GM21390 (cell line): ENCODE results near the gene PNLIPRP1.

Source experiments
- ATAC-seq: cut with Tn5 transposase; IDR thresholded peaks from one replicate; pipeline ENCODE4 v1.9.1; 2021; ENCODE audit not compliant: unreplicated experiment

PNLIPRP1 gene

DNA sequence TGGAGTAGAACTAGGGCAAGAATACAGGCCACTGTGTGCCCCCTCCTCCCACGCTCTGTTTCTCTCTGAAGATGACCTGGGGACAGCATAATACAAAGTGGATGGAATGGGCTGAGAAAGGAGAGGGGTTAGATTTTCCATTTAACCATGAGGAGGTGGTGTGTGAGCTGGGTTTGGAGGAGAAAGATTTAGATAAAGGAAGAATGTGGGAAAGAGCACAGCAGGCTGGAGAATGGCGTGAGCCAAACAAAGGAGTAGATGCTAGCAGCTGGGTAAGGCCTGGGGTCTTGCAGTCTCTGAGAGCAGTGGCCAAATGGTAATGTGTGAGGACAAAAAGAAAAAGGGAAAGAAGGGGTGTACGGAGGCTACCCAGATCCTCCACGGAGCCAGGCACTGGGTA lies 38.6 kb downstream of the PNLIPRP1 start:
- ATAC-seq = no peak

DNA sequence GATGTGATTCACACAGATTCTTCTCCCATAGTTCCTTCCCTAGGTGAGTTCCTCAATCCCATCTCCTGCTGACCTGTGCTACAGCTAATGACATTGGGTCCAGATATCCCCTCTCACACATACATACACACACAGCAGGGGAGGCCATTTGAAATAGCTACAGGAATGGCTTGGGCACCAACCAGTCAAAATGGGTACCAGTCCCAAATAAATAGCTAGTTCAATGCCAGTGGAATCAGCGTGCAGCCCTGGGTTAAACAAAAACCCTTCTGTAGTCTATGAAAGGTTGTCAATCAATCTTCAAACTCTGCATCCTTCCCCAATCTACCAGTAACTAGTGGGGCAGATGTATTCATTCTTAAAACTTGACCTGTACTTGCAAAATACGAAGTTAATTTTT lies 39.3 kb downstream of the PNLIPRP1 start:
- ATAC-seq = no peak

- ATAC-seq = no peak
Measured at GRCh38 chr10:116631871-116632295, 41.1 kb downstream of the PNLIPRP1 start.

DNA sequence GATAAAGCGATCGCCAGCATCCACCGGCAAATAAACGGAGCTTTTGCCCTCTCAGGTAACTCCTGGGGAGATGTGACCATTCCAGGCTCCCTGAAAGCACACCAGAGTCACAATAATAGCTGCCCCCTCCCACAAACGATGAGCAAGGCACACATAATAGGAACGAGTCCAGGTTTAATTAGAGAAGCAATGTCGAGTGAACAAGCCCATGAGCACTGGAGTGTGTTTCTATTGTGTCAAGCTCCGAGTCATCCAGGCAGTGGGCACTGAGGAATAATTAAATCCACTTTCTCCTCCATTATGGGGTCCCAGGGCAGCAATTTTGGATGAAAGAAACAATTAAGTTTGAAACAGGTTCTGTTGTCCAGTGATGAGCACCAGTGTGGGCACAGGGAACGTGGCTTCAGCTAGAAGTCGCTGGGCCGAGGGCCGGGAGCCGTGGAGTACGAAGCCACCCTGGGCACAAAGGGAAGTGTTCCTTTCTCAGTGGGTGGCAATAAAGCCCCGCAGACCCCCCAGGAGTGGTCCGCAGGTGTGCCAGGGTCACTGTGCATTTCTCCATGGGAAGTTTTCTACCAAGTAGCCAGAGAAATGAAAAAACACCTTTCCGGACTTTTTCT lies 41.9 kb downstream of the PNLIPRP1 start:
- no peak for ATAC-seq

- ATAC-seq = no peak
Measured at GRCh38 chr10:116633216-116633600, 42.4 kb downstream of the PNLIPRP1 start.

DNA sequence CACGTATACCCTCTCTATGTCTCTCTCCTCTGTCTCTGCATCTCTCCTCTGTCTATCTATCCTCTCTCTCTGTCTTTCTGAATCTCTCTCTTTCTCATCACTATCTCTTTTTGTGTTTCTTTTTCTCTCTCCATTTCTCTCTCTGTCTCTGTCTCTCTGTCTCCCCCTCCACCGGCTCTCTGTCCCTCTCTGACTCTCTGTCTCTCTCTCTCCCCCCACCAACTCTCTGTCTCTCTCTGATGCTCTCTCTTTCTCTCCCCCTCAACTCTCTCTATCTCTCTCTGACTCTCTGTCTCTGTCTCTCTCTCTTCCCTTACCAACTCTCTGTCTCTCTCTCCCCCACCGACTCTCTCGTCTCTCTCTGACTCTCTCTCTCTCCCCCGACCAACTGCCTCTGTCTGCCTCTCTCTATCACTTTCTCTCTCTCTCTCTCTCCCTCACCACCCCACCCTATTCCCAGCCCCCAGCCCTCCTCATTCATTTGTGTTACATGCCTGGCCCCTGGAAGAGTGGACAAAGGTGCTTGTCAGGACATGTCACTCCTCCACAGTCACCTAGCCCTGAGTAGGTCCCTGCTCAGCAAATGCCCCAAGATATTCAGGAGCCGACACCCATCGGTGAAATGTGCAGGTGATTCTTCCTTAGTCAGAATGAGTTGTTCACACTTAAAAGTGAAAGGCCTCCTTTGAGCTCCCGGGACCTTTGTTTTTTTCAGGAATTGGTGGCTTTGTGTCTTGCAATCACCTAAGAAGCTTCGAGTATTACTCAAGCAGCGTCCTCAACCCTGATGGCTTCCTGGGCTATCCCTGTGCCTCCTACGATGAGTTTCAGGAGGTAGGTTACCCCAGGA lies 43.6 kb downstream of the PNLIPRP1 start:
- ATAC-seq = no peak

GRCh38 chr10:116636385-116636784 lies 45.6 kb downstream of the PNLIPRP1 start:
- no peak for ATAC-seq

DNA sequence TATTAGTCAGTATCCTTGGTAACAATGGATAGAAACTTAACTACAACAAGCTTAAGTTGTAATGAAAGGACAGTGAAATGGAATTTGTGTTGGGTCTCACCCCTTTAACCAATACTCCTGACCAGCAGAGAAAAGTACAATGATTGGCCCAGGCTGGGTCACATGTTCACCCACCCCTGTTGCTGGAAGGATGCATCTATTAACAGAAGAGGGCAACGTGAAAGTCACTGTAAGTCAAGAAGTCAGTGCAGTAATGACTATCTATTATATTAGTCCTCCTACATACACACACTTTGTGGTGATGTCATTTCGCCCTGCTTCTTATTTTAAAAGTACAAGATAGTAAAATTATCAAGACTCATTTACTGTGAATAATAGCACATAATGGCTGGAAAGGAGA lies 46.2 kb downstream of the PNLIPRP1 start:
- no peak for ATAC-seq

- no peak for ATAC-seq
Measured at GRCh38 chr10:116637830-116638229, 47.1 kb downstream of the PNLIPRP1 start.

GRCh38 chr10:116646502-116646901 lies 55.7 kb downstream of the PNLIPRP1 start:
- no peak for ATAC-seq

- ATAC-seq = no peak
Measured at GRCh38 chr10:116648903-116649302, 58.1 kb downstream of the PNLIPRP1 start.

DNA sequence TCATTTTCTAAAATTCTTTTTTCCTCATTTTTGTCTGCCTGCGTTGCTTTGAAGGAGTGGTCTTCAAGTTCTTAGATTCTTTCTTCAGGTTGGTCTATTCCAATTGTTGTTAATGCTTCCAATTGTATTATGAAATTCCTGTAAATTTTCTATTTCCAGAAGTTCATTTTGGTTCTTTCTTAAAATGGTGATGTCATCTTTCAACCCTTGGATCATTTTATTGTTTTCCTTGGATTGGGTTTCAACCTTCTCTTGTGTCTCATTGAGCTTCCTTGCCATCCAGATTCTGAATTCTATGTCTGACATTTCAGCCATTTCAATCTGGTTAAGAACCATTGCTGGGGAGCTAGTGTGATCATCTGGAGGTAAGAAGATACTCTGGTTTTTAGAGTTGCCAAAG lies 63.1 kb downstream of the PNLIPRP1 start:
- no peak for ATAC-seq

DNA sequence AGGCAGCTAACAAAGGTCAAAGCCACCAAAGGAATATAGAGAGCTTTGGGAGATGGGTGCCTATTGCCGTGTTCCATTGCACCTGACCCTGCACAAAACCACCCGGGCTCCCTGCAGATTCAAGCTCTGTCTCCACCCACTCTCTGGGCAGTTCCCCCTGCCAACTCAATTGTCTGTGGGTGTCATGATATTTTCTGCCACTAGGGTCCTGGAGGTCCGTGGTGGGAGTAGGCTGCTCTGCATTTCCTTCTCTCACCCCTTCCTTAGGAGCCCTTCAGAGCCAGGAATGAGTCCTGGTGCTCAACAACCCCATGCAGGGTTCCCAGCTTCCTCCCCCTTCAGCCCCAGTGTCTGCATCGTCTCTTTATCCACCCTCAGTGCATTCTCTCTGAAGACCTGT lies 64.1 kb downstream of the PNLIPRP1 start:
- ATAC-seq = no peak

GRCh38 chr10:116655568-116655967 lies 64.8 kb downstream of the PNLIPRP1 start:
- ATAC-seq = no peak

DNA sequence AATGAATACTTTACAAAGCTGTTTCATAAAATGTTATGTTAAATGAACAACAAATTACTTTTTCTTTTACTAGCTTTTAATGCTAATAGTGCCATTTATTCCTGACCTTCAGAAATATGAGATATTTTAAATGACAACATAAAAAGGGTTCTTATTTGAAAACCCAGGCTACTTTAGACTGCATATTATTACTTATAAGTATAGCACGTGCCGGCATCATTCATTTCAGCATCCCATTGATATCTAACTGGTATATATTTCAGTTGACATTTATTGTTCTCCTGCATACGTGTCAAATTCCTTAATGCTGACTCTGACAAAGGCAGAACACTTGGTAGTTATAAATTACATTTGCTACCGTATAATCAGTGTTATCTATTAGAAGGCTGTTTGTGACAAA lies 65.3 kb downstream of the PNLIPRP1 start:
- no peak for ATAC-seq

DNA sequence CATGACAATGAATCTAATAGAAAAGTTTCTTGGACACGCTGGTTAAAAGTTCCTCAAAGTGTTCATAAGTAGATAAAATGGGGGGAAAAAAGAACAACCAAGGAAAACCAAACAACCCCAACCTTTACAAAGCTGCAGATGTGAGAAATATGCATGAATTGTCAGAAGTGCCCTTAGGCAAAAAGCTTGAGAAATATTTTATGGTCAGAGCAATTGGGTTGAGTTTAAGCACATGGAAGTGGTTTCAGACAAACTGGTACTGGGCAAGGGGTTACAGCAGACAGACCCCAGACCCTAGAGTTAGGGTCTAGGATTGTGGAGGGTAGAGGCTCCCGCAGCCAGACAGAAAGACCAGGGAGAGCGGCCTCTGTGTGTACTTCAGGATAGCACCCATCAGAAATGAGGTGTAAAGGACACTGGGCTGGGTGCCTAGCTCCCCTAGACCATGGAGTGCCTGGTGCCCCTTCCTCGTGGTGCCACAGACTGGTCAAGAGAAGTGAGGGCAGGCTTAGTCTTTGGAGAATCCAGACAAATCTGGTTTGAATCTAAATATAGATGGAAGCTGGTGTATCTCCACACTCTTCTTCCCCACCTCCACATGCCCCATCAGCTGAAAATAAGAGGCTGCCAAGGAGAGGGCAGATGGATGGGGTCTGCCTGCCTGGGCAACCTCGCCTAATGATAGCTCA lies 67.2 kb downstream of the PNLIPRP1 start:
- ATAC-seq = no peak
